GM18951 (cell line): Measurements from ENCODE around the gene ADSL.
"Not testable (repeated sequence)": the region's sequence is repeated elsewhere in the genome, so short reads cannot be mapped to it uniquely, and the experiment has no call there.

Experiments
- POLR2A ChIP-seq: IDR thresholded peaks from 4 replicates; pipeline ENCODE4 v1.6.1; 2011; ENCODE audit warnings: mild to moderate bottlenecking; ENCODE audit not compliant: insufficient read length, insufficient read depth; ENCODE audit errors: extremely low read depth
- in situ Hi-C: fragments of 300-500 bp; cut with MboI; formaldehyde crosslinking; loops from one replicate; pipeline ENCODE4 v1.12.0; 2022; ENCODE audit warnings: low sequenced_read_pairs, mixed read lengths, inconsistent platforms; ENCODE audit not compliant: unreplicated experiment

Gene ADSL

GRCh38 chr22:40346185-40347118, at the start of gene ADSL:
TSS of gene ADSL (plus strand) at chr22:40346500. CDS start at chr22:40346559, 59 bp downstream.
- TF ChIP-seq POLR2A = peak; percentile 99
- in situ Hi-C loops = loop anchor here (10.0 to 25.0 kb wide), 2 partner anchors 302 to 809 kb away; partner anchors contain the start of gene RPS19BP1

DNA sequence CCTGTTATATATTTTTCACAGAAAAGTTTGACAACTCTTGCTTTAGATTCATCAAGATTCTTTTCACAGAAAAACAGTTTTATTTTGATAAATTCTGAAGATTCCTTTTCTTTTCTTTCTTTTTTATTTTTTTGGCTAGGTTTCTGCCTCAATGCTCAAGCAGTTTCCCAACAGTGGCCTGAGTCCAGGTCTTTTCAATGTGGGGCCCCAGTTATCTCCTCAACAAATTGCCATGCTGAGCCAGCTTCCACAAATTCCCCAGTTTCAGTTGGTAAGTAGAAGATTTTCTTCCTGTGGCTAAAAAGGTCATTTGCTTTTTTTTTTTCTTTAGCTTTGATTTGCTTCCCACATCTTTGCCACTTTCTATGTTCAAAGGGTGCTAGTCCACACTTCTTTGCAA, 46.0 kb upstream of the ADSL start:
- TF ChIP-seq POLR2A = no peak
- in situ Hi-C loops = no loop called here

- in situ Hi-C loops = no loop called here
- TF ChIP-seq POLR2A = no peak
Measured at GRCh38 chr22:40300884-40301672, 45.2 kb upstream of the ADSL start.

DNA sequence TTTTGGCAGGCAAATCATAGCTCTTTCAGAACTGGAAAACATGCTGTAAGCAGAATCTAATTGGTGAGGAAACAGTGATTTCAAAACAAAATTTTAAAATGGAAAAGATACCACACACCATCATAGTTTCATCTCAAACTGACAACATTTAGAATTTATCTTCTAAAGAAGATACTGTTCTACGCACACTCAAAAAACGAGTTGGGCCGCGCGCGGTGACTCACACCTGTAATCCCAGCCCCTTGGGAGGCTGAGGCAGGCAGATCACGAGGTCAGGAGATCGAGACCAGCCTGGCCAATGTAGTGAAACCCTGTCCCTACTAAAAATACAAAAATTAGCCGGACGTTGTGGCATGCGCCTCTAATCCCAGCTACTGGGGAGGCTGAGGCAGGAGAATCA, 44.2 kb upstream of the ADSL start:
- in situ Hi-C loops = no loop called here

DNA sequence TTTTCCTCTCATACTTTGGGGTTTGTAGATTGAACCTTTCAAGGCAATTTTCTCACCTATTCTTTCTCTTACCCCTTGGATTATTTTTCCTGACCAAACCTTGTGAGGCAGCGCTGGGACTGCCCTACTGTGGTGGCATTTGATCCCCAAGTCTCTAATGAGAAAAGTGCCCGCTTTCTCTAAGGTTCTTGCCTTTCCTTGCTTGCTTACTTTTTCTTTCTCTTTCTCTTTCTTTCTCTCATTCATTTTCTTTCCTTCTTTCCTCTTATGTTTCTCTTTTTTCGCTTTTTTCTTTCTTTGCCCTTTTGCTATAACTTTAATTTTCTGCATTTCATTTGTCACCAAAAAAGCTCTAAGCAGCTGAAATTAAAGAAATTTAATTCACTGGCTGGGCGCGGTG, 40.7 kb upstream of the ADSL start:
- TF ChIP-seq POLR2A = no peak
- in situ Hi-C loops = no loop called here

More for the DNA sequence above, 44.2 kb upstream of the ADSL start:
- no peak for TF ChIP-seq POLR2A

DNA sequence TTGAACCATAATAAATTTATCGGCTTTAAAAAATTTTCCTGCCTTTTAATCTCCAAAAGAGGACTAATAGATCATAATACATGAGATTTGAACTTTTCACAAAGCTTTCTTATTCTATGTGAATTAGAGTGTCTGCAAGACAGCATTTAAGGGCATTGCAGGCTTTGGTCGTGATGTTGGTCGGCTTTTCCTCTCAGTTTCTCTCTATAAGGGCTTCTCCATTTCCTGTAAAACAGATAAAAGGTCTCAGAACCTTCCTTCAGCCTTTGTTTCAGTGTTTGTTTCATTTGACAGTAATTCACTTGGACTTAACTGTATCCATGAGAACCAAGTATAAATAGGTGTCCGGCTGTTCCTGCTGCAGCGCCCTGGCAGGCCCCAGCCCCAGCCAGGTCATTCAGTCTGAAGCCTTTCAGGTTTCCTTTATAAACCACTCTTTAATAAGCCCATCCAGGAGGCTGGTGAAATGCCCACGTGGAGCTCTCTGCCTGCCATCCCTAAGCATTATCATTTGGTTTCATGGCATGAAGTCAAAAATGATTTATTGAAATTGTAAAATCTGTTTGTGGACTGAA, 37.2 kb upstream of the ADSL start:
- no peak for TF ChIP-seq POLR2A
- in situ Hi-C loops = no loop called here

- in situ Hi-C loops = no loop called here
- TF ChIP-seq POLR2A = no peak
Measured at GRCh38 chr22:40309631-40310030, 36.7 kb upstream of the ADSL start.

- in situ Hi-C loops = no loop called here
- TF ChIP-seq POLR2A = no peak
Measured at GRCh38 chr22:40310081-40310767, 36.1 kb upstream of the ADSL start.

GRCh38 chr22:40310768-40311120, 35.6 kb upstream of the ADSL start:
- in situ Hi-C loops = no loop called here
- TF ChIP-seq POLR2A = no peak

GRCh38 chr22:40311646-40312045, 34.7 kb upstream of the ADSL start:
- in situ Hi-C loops = not testable (repeated sequence)

DNA sequence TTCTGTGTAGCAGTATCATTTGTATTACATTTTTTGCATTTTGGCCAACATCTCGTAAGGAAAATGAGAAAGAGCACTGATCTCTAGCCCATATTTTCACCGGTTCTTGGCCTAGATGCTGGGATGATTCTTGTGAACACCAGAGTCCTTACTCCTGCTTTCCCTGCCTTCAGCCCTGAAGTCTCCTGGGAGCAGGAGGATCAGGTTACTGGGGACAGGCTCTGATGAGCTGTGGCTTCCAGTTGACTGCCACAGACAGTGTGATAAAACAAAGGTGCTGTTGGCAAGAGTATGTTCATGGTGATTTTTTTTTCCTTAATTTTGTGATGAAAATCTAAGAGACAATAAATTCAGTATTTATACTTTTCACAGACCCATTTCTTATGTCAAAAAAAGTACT, 34.2 kb upstream of the ADSL start:
- no peak for TF ChIP-seq POLR2A
- in situ Hi-C loops = no loop called here

- in situ Hi-C loops = no loop called here
- TF ChIP-seq POLR2A = no peak
Measured at GRCh38 chr22:40313007-40313406, 33.3 kb upstream of the ADSL start.

- no peak for TF ChIP-seq POLR2A
- in situ Hi-C loops = no loop called here
Measured at GRCh38 chr22:40314041-40314440, 32.3 kb upstream of the ADSL start.
